ENCODE data around the gene PCDHA7.

PCDHA7 gene

DNA sequence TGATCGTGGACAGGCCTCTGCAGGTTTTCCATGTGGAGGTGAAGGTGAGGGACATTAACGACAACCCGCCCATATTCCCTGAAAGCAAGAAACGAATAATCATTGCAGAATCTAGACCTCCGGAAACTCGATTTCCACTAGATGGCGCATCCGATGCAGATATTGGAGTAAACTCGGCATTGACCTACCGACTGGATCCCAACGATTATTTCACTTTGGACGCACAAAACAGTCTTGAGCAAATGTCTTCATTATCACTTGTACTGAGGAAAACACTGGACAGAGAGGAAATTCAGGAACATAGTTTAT, 48.5 kb downstream of the PCDHA7 start:
- Histone ChIP-seq H3K27me3 (ENCODE audit: control insufficient read depth, insufficient read depth, low read length) (no peaks in the 10 kb centered on the region), H3K9ac (ENCODE audit: low read length) (no peak overlapping the region), H3K4me1 (ENCODE audit: control insufficient read depth, insufficient read depth, low read length) (no peaks in the 10 kb centered on the region), H3K4me3 (ENCODE audit: low read length) (no peak overlapping the region), H3K27ac (ENCODE audit: low read depth, low read length) (no peak overlapping the region), H3K36me3 (ENCODE audit: control insufficient read depth, insufficient read depth, low read length) (no peaks in the 10 kb centered on the region)

DNA sequence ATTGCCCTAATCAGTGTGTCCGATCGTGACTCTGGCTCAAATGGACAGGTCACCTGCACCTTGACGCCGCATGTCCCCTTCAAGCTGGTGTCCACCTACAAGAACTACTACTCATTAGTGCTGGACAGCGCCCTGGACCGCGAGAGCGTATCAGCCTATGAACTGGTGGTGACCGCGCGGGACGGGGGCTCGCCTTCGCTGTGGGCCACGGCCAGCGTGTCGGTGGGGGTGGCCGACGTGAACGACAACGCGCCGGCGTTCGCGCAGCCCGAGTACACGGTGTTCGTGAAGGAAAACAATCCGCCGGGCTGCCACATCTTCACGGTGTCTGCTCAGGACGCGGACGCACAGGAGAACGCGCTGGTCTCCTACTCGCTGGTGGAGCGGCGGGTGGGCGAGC, 49.3 kb downstream of the PCDHA7 start:
- H3K4me3 ChIP-seq (ENCODE audit: low read length) = no peak overlapping the region
- H3K27ac ChIP-seq (ENCODE audit: low read depth, low read length) = no peak overlapping the region
- H3K4me1 ChIP-seq (ENCODE audit: control insufficient read depth, insufficient read depth, low read length) = no peaks in the 10 kb centered on the region
- H3K9ac ChIP-seq (ENCODE audit: low read length) = no peak overlapping the region
- no peaks in the 10 kb centered on the region for H3K36me3 ChIP-seq (ENCODE audit: control insufficient read depth, insufficient read depth, low read length)
- H3K27me3 ChIP-seq (ENCODE audit: control insufficient read depth, insufficient read depth, low read length) = no peaks in the 10 kb centered on the region

DNA sequence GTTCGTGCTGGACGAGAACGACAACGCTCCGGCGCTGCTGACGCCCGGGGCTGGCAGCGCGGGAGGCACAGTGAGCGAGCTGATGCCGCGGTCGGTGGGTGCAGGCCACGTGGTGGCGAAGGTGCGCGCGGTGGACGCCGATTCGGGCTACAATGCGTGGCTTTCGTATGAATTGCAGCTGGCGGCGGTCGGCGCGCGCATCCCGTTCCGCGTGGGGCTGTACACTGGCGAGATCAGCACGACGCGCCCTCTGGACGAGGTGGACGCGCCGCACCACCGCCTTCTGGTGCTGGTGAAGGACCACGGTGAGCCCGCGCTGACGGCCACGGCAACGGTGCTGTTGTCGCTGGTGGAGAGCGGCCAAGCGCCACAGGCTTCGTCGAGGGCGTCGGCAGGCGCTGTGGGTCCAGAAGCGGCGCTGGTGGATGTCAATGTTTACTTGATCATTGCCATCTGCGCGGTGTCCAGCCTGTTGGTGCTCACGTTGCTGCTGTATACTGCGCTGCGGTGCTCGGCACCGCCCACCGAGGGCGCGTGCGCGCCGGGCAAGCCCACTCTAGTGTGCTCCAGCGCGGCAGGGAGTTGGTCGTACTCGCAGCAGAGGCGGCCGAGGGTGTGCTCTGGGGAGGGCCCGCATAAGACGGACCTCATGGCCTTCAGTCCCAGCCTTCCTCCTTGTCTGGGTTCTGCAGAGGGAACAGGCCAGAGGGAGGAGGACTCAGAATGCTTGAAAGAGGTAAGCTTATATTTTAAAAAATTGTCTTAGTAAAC, 50.0 kb downstream of the PCDHA7 start:
- no peaks in the 10 kb centered on the region for H3K27me3 ChIP-seq (ENCODE audit: control insufficient read depth, insufficient read depth, low read length)
- no peak overlapping the region for H3K4me3 ChIP-seq (ENCODE audit: low read length)
- no peaks in the 10 kb centered on the region for H3K36me3 ChIP-seq (ENCODE audit: control insufficient read depth, insufficient read depth, low read length)
- no peak overlapping the region for H3K27ac ChIP-seq (ENCODE audit: low read depth, low read length)
- H3K4me1 ChIP-seq (ENCODE audit: control insufficient read depth, insufficient read depth, low read length) = no peaks in the 10 kb centered on the region
- no peak overlapping the region for H3K9ac ChIP-seq (ENCODE audit: low read length)
